ENCODE results near the gene SCUBE2.

SCUBE2 gene

DNA sequence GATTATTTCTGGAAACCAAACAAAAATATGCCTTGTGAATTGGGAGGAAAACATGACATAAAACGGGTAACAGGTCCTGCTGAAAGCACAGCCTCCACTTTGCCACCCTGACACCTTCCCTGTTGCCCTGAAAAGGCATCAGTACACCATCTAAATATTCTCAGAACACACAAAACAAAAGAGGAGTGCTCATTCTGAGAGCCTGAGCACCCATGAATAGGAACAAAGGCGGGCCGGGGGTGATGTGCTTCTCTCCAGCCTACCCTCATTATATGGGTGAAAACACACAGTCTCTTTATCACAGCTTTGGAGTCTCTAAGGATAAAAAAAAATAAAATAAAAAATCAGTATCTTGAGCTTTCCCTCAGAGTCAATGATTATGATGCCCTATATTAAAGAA, 19.7 kb downstream of the SCUBE2 start:
- TF ChIP-seq CTCF (IDR thresholded peaks at IDR 0.05; ENCODE audit: extremely low read depth, missing control alignments), result no peak
- DNase-seq (ENCODE audit: low spot score), result no peak

- no peak for TF ChIP-seq CTCF (IDR thresholded peaks at IDR 0.05; ENCODE audit: extremely low read depth, missing control alignments)
- no peak for DNase-seq (ENCODE audit: low spot score)
Measured at GRCh38 chr11:9070749-9071491, 20.5 kb downstream of the SCUBE2 start.

GRCh38 chr11:9069862-9070470, 21.4 kb downstream of the SCUBE2 start:
- TF ChIP-seq CTCF (IDR thresholded peaks at IDR 0.05; ENCODE audit: extremely low read depth, missing control alignments), result no peak
- no peak for DNase-seq (ENCODE audit: low spot score)

- TF ChIP-seq CTCF (IDR thresholded peaks at IDR 0.05; ENCODE audit: extremely low read depth, missing control alignments), result no peak
- DNase-seq (ENCODE audit: low spot score), result no peak
Measured at GRCh38 chr11:9069256-9069655, 22.1 kb downstream of the SCUBE2 start.

DNA sequence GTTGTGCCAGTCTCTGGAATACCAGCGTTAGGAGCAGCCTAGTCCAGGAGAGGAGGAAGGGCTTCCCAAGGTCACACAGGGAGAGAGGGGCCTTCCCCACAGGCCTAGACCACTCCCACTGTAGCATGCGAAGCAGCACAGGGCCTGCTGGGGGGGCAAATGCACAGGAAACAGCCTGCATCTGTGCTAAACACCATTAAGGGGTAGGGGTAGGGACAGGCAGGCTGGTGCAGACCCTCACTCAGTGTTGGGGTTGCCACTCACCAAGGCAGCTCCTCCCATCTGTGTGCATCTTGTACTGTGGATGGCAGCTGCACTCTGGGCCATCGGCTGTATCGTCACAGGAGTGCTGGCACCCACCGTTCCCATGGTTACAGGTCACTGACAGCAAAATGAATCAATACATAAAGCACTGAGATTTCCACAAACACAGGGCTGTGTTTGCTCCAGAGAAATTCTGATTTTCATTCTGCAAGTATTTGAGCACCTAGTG, 24.9 kb downstream of the SCUBE2 start:
- no peak for DNase-seq (ENCODE audit: low spot score)
- no peak for TF ChIP-seq CTCF (IDR thresholded peaks at IDR 0.05; ENCODE audit: extremely low read depth, missing control alignments)

DNA sequence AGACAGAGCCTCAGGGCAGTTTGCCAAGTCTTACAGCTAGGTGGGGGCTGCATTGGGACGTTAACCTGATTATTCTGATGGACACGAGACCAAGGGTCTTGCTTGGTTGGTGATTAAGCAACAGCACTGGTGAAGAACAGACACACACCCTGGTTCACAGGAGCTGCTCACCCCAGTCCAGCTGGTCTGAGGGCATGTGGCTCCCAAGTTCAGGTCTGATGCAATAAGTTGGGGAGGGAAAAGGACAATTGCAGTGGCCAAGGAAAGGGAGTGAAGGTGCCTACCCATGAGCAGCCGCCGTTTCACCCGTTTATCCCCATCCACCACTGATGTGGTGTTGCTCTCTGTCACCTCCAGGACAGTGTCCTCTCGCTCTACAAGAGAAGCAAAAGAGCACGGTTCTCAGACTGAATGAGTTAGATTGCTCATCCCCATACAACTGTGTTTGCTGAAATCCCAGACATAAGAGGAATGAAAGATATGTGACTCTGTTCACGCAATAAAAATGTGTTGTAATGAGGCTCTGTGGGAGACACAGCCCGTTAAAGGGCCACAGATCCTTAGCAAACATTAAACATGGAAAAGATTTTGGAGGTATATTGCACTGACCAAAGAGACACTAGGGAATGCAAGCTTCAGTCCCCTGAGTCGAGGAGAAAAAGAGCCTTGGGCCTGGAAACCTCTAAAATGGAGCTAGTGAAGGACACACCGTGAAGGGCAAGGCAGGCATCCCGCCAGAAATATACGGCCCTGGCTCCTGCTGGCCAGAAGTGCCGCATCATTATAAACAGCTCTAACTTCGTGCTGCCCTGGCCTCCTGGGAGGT, 25.6 kb downstream of the SCUBE2 start:
- TF ChIP-seq CTCF (IDR thresholded peaks at IDR 0.05; ENCODE audit: extremely low read depth, missing control alignments), result no peak
- no peak for DNase-seq (ENCODE audit: low spot score)

DNA sequence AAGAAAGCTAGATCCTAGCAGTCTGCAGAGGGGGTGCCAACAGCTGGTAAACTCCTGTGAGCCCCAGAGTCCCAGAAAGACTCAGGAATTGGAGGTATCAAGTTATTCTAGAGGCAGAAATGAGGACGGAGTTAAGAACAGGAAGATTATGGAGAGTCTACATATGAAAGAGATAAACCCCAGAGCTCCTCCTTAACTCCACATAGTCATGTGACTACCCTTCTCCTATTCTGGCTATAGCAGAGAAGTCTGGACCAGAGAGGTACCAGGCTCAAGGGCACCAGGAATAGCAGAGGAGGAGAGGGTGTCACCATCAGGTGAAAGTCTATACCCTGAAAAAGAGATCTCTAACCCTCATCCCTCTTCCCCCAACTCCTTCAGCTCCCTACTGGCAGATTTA, 29.6 kb downstream of the SCUBE2 start:
- no peak for DNase-seq (ENCODE audit: low spot score)
- TF ChIP-seq CTCF (IDR thresholded peaks at IDR 0.05; ENCODE audit: extremely low read depth, missing control alignments), result no peak
